OCI-LY1 (cell line): ENCODE measurements around the gene TNFAIP1.

ENCODE experiments used
- H2AFZ ChIP-seq: fragments of 200-600 bp; sonication (generic), shearing (Covaris generic); 2 replicates; pipeline ENCODE4 v1.6.0; 2014; ENCODE audit warnings: antibody characterized with exemption, mild to moderate bottlenecking, low read length
- H3F3A ChIP-seq: fragments of 200-600 bp; sonication (generic), shearing (Covaris generic); 2 replicates; pipeline ENCODE4 v1.6.0; 2014; ENCODE audit warnings: mild to moderate bottlenecking, antibody characterized with exemption, low read length, moderate library complexity; ENCODE audit not compliant: insufficient read depth
- H3K27ac ChIP-seq: fragments of 200-600 bp; sonication (generic); 2 replicates; pipeline ENCODE4 v1.5.1; 2014; ENCODE audit warnings: low read length, mixed run types, mild to moderate bottlenecking, low read depth; ENCODE audit not compliant: poor library complexity, severe bottlenecking
- H3K27me3 ChIP-seq: fragments of 200-600 bp; sonication (generic); 2 replicates; pipeline ENCODE4 v1.6.0; 2014; ENCODE audit warnings: antibody characterized with exemption, mild to moderate bottlenecking, low read length, moderate library complexity; ENCODE audit not compliant: insufficient read depth
- H3K36me3 ChIP-seq: fragments of 200-600 bp; sonication (generic); 2 replicates; pipeline ENCODE4 v1.6.1; 2014; ENCODE audit warnings: mild to moderate bottlenecking, antibody characterized with exemption, low read length, moderate library complexity, mixed read lengths; ENCODE audit not compliant: insufficient read depth
- H3K4me1 ChIP-seq: fragments of 200-600 bp; sonication (generic); 2 replicates; pipeline ENCODE4 v1.5.1; 2014; ENCODE audit warnings: mild to moderate bottlenecking, low read length, moderate library complexity; ENCODE audit not compliant: insufficient read depth, severe bottlenecking
- H3K4me2 ChIP-seq: fragments of 200-600 bp; sonication (generic), shearing (Covaris generic); 2 replicates; pipeline ENCODE4 v1.6.1; 2014; ENCODE audit warnings: low read length
- H3K4me3 ChIP-seq: fragments of 200-600 bp; sonication (generic); 2 replicates; pipeline ENCODE4 v1.5.1; 2014; ENCODE audit warnings: low read length, low read depth, mild to moderate bottlenecking, mixed read lengths; ENCODE audit not compliant: poor library complexity, severe bottlenecking
- H3K79me2 ChIP-seq: fragments of 200-600 bp; shearing (Covaris generic); 2 replicates; pipeline ENCODE4 v1.6.1; 2016; ENCODE audit warnings: mixed run types, low read length, mixed read lengths; ENCODE audit not compliant: insufficient read depth
- H3K9ac ChIP-seq: fragments of 200-600 bp; sonication (generic), shearing (Covaris generic); 2 replicates; pipeline ENCODE4 v1.6.1; 2014; ENCODE audit warnings: mild to moderate bottlenecking, low read length, mixed read lengths
- H3K9me2 ChIP-seq: fragments of 200-600 bp; sonication (generic), shearing (Covaris generic); 2 replicates; pipeline ENCODE4 v1.6.1; 2014; ENCODE audit warnings: low read depth, mild to moderate bottlenecking, low read length, mixed read lengths
- H3K9me3 ChIP-seq: fragments of 200-600 bp; shearing (Covaris generic); 2 replicates; pipeline ENCODE4 v1.6.1; 2014; ENCODE audit warnings: low read length, mixed read lengths
- H4K20me1 ChIP-seq: fragments of 200-600 bp; sonication (generic), shearing (Covaris generic); 2 replicates; pipeline ENCODE4 v1.6.0; 2016; ENCODE audit warnings: mild to moderate bottlenecking, low read length; ENCODE audit not compliant: insufficient read depth
- CTCF ChIP-seq: fragments of 200-600 bp; sonication (generic), shearing (Covaris generic); IDR thresholded peaks from 2 replicates; pipeline ENCODE4 v1.5.1; 2017; ENCODE audit warnings: mild to moderate bottlenecking, antibody characterized with exemption, low read length, moderate library complexity, mixed read lengths
- EZH2 ChIP-seq: fragments of 200-600 bp; sonication (generic), shearing (Covaris generic); IDR thresholded peaks from 2 replicates; pipeline ENCODE4 v1.8.0; 2017; ENCODE audit warnings: borderline replicate concordance, mixed run types, mild to moderate bottlenecking, antibody characterized with exemption, low read length, moderate library complexity, mixed read lengths

Gene TNFAIP1

GRCh38 chr17:28295677-28296578 lies 39.6 kb upstream of the TNFAIP1 start:
- Histone ChIP-seq H2AFZ (no peak overlapping the region), H3K27ac (no peak overlapping the region), H3K4me2 (no peak overlapping the region), H3K4me1 (peaks cover 6% of the 10 kb centered on the region), H3F3A (no peaks in the 10 kb centered on the region), H3K79me2 (no peaks in the 10 kb centered on the region), H4K20me1 (no peaks in the 10 kb centered on the region), H3K9me3 (no peaks in the 10 kb centered on the region), H3K4me3 (no peak overlapping the region), H3K9me2 (no peaks in the 10 kb centered on the region), H3K36me3 (no peaks in the 10 kb centered on the region), H3K27me3 (no peaks in the 10 kb centered on the region), H3K9ac (no peak overlapping the region)
- no peak for TF ChIP-seq CTCF
- no peak for TF ChIP-seq EZH2

- Histone ChIP-seq H3K4me3 (no peak overlapping the region), H3K27ac (no peak overlapping the region), H4K20me1 (no peaks in the 10 kb centered on the region), H3K4me1 (peaks cover 6% of the 10 kb centered on the region), H3K9me3 (no peaks in the 10 kb centered on the region), H3K9me2 (no peaks in the 10 kb centered on the region), H3K4me2 (no peak overlapping the region), H3K79me2 (no peaks in the 10 kb centered on the region), H2AFZ (no peak overlapping the region), H3K27me3 (no peaks in the 10 kb centered on the region), H3K9ac (no peak overlapping the region), H3K36me3 (no peaks in the 10 kb centered on the region), H3F3A (no peaks in the 10 kb centered on the region)
- TF ChIP-seq EZH2 (no peak), CTCF (no peak)
Observed at GRCh38 chr17:28298449-28298848, 37.1 kb upstream of the TNFAIP1 start.

- H3K9ac ChIP-seq = no peak overlapping the region
- TF ChIP-seq EZH2 (no peak), CTCF (no peak)
- no peaks in the 10 kb centered on the region for H4K20me1 ChIP-seq
- H3K4me2 ChIP-seq = no peak overlapping the region
- H3K36me3 ChIP-seq = no peaks in the 10 kb centered on the region
- H3K4me1 ChIP-seq = no peaks in the 10 kb centered on the region
- H3K9me3 ChIP-seq = no peaks in the 10 kb centered on the region
- H3K27me3 ChIP-seq = no peaks in the 10 kb centered on the region
- H3K79me2 ChIP-seq = no peaks in the 10 kb centered on the region
- no peak overlapping the region for H3K27ac ChIP-seq
- no peak overlapping the region for H3K4me3 ChIP-seq
- H3K9me2 ChIP-seq = no peaks in the 10 kb centered on the region
- H3F3A ChIP-seq = 0 out of 2 replicates have a peak, but pooled peaks cover 1% of the 10 kb centered on the region
- no peak overlapping the region for H2AFZ ChIP-seq
Observed at GRCh38 chr17:28306954-28307401, 28.6 kb upstream of the TNFAIP1 start.
